Stimulated activated CD8-positive, alpha-beta memory T cell treated with anti-CD3 and anti-CD28 coated beads, Interleukin-15, amount 100 ng/mL, for 1 hour (primary cell): ENCODE data around the gene GPR75.

Experiments
- DNase-seq: peaks from one replicate; pipeline ENCODE4 v3.0.0-alpha.2; 2020; ENCODE audit warnings: low read depth

Gene GPR75

DNA sequence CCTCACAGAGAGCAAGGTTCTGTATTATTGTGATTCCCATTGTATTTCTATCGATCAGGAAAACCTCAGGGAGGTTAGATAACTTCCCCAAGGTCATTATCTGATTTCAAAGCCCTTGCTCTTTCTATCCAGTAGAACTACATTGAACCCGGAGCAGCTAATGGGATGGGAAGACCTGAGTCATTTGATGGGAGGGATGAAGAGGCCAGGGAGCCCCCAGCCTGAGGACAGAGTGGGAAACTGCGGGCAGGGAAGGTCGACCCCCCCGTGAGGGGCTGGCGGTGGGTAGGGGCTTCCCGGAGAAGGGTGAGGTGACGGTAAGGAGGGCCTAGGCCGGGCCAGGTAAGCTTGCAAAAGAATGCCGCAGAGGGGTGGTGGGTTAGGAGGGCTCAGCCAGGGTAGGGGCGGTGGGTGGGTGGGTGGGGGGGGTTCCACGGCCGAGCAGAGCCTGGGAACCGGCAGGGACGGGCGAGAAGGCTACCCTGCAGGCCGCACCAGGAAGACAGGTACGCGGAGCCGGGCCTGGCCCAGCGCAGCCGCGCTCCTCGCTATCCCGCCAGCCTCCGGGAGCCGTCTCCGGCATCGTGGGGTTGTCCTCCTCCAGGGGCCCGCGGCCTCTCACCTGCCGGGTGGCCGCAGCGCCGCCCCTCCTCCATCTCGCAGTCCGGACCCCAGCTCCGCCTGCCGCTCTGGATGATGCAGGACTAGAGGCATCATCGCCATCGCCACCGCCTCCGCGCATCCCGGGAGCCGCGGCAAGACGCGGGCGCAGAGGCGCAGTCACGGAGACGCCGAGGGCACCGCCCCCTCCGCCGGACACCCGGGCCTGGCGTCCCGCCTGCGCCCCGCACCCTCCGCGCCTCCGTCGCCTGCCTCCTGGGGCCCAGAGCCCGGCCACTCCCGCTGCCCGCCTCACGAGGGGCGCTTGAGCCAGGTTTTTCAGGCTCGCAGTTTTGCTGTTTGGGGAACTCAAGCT, at the start of gene GPR75:
Gene GPR75, minus strand, starts transcription at position 762 of the 976 bp plus-strand sequence. CDS start 5,211 bp downstream, outside the sequence.
- no peak for DNase-seq

GRCh38 chr2:53907582-53907981, 47.8 kb upstream of the GPR75 start:
- DNase-seq = no peak

- DNase-seq = no peak
Observed at GRCh38 chr2:53905396-53905795, 45.6 kb upstream of the GPR75 start.

DNA sequence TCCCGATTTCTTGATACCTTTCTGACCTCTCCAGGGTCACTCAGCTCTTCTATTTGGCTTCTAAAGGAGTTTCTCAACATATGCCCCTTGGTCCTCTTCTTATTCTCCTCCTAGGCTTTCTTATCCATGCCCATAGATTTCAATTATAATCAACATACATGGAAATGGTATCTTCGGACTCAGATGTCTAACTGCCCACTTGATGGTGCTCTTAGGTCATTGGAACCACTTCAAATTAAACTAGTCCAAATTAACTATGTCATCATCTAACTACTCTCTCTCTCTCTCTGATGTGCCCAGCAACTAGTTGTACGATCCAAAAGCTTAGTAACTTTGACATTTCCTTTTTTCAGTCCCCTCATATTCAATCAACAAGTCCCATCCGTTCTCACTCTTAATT, 43.2 kb upstream of the GPR75 start:
- DNase-seq = no peak

- DNase-seq = no peak
Observed at GRCh38 chr2:53901192-53901591, 41.4 kb upstream of the GPR75 start.

DNA sequence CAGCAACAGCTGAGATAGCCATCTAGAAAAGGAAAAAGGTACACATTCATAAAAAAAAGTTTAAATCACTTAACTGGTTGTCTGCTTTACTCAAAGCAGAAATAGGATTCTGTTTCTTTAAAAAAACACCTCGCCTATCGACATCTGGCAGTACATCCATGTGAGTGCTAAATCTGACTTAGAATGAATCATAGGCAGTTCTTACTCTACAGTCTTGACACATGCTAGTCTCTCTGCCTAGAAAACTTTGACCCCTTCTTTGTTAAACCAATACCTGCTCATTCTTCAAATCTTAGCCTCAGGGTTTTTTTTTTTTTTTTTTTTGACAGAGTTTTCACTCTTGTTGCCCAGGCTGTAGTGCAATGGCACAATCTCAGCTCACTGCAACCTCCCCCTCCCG, 37.1 kb upstream of the GPR75 start:
- no peak for DNase-seq

- no peak for DNase-seq
Observed at GRCh38 chr2:53886406-53887280, 26.9 kb upstream of the GPR75 start.

DNA sequence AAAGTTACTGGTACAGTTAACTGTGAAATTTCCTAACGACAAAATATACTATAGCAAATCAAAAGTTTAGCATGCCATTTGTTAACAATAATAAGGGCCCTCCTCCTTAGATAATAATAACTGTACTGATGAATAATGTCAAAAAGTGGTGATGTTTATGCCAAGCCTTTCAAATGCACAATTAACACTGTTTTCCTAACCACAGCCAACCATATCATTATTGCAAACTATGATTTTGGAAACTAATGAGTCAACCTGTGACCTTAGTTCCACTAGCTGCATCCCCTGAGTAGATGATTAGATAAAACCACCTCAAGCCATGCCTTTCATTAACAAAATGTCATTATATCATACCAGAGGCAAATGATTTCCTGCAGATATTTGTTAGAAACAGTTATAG, 25.1 kb upstream of the GPR75 start:
- no peak for DNase-seq

- DNase-seq = no peak
Observed at GRCh38 chr2:53881986-53882385, 22.2 kb upstream of the GPR75 start.

DNA sequence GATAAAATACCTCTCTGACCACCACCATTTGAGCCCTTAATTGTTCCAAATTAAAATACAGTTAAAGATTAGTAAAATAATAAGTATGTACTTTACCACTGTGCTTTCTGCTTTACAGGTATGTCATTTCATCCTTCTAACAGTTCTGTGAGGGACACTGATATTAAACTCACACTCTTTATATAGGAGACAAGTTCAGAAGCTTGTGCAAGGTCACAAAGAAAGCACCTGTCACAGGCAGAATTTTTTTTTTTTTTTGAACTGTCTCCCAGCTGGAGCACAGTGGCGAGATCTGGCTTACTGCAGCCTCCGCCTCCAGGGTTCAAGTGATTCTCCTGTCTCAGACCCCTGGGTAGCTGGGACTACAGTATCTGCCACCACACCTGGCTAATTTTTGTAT, 21.6 kb upstream of the GPR75 start:
- no peak for DNase-seq

- DNase-seq = no peak
Observed at GRCh38 chr2:53880756-53881155, 21.0 kb upstream of the GPR75 start.

GRCh38 chr2:53877556-53877955, 17.8 kb upstream of the GPR75 start:
- no peak for DNase-seq

GRCh38 chr2:53877112-53877511, 17.3 kb upstream of the GPR75 start:
- DNase-seq = no peak

DNA sequence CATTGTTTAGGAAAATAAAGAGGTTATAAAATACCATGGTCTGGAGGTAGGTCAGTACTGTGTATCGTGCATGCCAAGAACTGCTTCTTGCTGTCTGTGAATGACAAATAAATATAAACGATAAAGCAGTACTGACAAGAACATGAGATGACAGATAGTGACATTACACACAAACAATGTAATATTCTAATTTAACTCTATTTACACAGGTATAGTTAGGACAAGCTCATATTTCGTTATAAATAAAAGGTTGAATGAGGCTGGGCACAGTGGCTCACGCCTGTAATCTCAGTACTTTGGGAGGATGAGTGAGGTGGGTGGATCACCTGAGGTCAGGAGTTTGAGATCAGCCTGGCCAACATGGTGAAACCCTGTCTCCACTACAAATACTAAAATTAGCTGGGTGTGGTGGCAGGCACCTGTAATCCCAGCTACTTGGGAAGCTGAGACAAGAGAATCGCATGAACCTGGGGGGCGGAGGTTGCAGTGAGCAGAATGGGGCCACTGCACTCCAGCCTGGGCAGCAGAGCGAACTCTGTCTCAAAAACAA, 14.7 kb upstream of the GPR75 start:
- DNase-seq = no peak

GRCh38 chr2:53867773-53868172, 8.0 kb upstream of the GPR75 start:
- no peak for DNase-seq

- DNase-seq = no peak
Observed at GRCh38 chr2:53867169-53867568, 7.4 kb upstream of the GPR75 start.

- no peak for DNase-seq
Observed at GRCh38 chr2:53865962-53866361, 6.2 kb upstream of the GPR75 start.

GRCh38 chr2:53865264-53865663, 5.5 kb upstream of the GPR75 start:
- no peak for DNase-seq

- DNase-seq = no peak
Observed at GRCh38 chr2:53863538-53864227, 3.9 kb upstream of the GPR75 start.

DNA sequence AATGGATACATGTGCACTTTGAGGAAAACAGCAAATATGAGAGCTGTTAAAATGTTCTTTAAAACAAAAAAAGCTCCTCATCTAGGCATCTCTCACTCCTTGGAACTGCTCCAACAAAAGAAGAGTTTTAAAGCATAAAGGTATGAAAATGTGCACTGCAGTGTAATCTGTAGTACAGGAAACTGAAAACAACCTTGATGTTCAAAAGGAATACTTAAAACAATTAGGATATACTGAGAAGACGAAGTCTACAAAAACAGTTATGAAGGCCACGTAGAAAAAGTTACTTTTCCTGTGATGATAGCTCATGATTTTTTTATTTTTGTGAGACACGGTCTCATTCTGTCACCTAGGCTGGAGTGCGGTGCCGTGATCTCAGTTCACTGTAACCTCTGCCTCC, 2.1 kb upstream of the GPR75 start:
- DNase-seq = no peak

GRCh38 chr2:53856272-53856671, 3.5 kb downstream of the GPR75 start:
- DNase-seq = no peak

- DNase-seq = no peak
Observed at GRCh38 chr2:53854678-53855077, 5.1 kb downstream of the GPR75 start.
